Neuronal stem cell (in vitro differentiated cells): ENCODE measurements around the gene FOXF2.

ENCODE experiments used
- DNase-seq: peaks from one replicate; pipeline ENCODE4 v3.0.0-alpha.2; 2013; ENCODE audit warnings: low spot score
- H2AFZ ChIP-seq: one replicate; pipeline ENCODE4 v1.6.1; 2013; ENCODE audit warnings: mild to moderate bottlenecking, low read length, inconsistent platforms
- H2AK5ac ChIP-seq: 2 replicates; pipeline ENCODE4 v1.6.1; 2013; ENCODE audit warnings: low read depth, mild to moderate bottlenecking, inconsistent platforms, low read length, moderate library complexity, mixed read lengths
- H2BK120ac ChIP-seq: 2 replicates; pipeline ENCODE4 v1.6.1; 2013; ENCODE audit warnings: low read depth, mild to moderate bottlenecking, inconsistent platforms, low read length, moderate library complexity, mixed read lengths
- H2BK12ac ChIP-seq: one replicate; pipeline ENCODE4 v1.6.1; 2013; ENCODE audit warnings: low read length, inconsistent platforms
- H2BK15ac ChIP-seq: 2 replicates; pipeline ENCODE4 v1.6.1; 2013; ENCODE audit warnings: mild to moderate bottlenecking, low read length, inconsistent platforms, mixed read lengths
- H2BK5ac ChIP-seq: one replicate; pipeline ENCODE4 v1.6.1; 2013; ENCODE audit warnings: inconsistent platforms, mild to moderate bottlenecking, low read length, moderate library complexity
- H3K14ac ChIP-seq: one replicate; pipeline ENCODE4 v1.6.1; 2013; ENCODE audit warnings: low read length, inconsistent platforms
- H3K18ac ChIP-seq: 2 replicates; pipeline ENCODE4 v1.6.1; 2013; ENCODE audit warnings: low read length, inconsistent platforms
- H3K23ac ChIP-seq: 2 replicates; pipeline ENCODE4 v1.6.1; 2013; ENCODE audit warnings: low read depth, mild to moderate bottlenecking, mixed read lengths, low read length, inconsistent platforms; ENCODE audit not compliant: poor library complexity
- H3K27ac ChIP-seq: replicated peaks from 3 replicates; pipeline ENCODE4 v1.5.1; 2013; ENCODE audit warnings: low read length, inconsistent platforms
- H3K27me3 ChIP-seq, 3 experiments: 2 replicates each; pipeline ENCODE4 v1.6.1; 2013; ENCODE audit warnings: low read length in 3 of 3, mild to moderate bottlenecking in 2 of 3, inconsistent platforms in 1 of 3, low read depth in 1 of 3, mixed read lengths in 1 of 3, moderate library complexity in 1 of 3; ENCODE audit not compliant: control insufficient read depth in 3 of 3, insufficient read depth in 3 of 3
- H3K36me3 ChIP-seq, 2 donors: replicated peaks in 1 of 2; 2 replicates each; pipeline ENCODE4 v1.6.1; 2013; ENCODE audit warnings: low read length in 2 of 2; ENCODE audit not compliant: control insufficient read depth in 2 of 2, insufficient read depth in 2 of 2
- H3K4ac ChIP-seq: 2 replicates; pipeline ENCODE4 v1.6.1; 2013; ENCODE audit warnings: inconsistent platforms, mild to moderate bottlenecking, low read length, moderate library complexity
- H3K4me1 ChIP-seq, 2 donors: 1 replicate in 1 of 2; 2 replicates in 1 of 2; pipeline ENCODE4 v1.6.1; 2013; ENCODE audit warnings: low read length in 2 of 2, low read depth in 1 of 2; ENCODE audit not compliant: control insufficient read depth in 2 of 2, insufficient read depth in 1 of 2
- H3K4me2 ChIP-seq: one replicate; pipeline ENCODE4 v1.6.1; 2013; ENCODE audit warnings: mild to moderate bottlenecking, low read length, inconsistent platforms; ENCODE audit not compliant: insufficient read depth, poor library complexity, severe bottlenecking
- H3K4me3 ChIP-seq, 2 donors: 2 replicates each; pipeline ENCODE4 v1.5.1; 2013; ENCODE audit warnings: low read length in 2 of 2, mild to moderate bottlenecking in 2 of 2, inconsistent platforms in 1 of 2, moderate library complexity in 1 of 2
- H3K79me1 ChIP-seq: one replicate; pipeline ENCODE4 v1.6.1; 2013; ENCODE audit warnings: low read depth, mild to moderate bottlenecking, inconsistent platforms, low read length, moderate library complexity
- H3K9ac ChIP-seq: one replicate; pipeline ENCODE4 v1.6.1; 2013; ENCODE audit warnings: mild to moderate bottlenecking, low read depth, low read length, inconsistent platforms; ENCODE audit not compliant: poor library complexity
- H3K9me3 ChIP-seq, 2 donors: replicated peaks in 1 of 2; 2 replicates each; pipeline versions ENCODE3 to v1.6.1; 2013; ENCODE audit warnings: low read length in 2 of 2, mild to moderate bottlenecking in 2 of 2, inconsistent platforms in 1 of 2, low read depth in 1 of 2, mixed read lengths in 1 of 2, moderate library complexity in 1 of 2; ENCODE audit not compliant: control insufficient read depth in 2 of 2, insufficient read depth in 1 of 2
- H4K8ac ChIP-seq: one replicate; pipeline ENCODE4 v1.6.1; 2013; ENCODE audit warnings: low read depth, mild to moderate bottlenecking, inconsistent platforms, low read length, moderate library complexity
- H4K91ac ChIP-seq: one replicate; pipeline ENCODE4 v1.6.1; 2013; ENCODE audit warnings: low read length, low read depth, mild to moderate bottlenecking, inconsistent platforms; ENCODE audit not compliant: poor library complexity
- WGBS, 2 donors: extraction: QIAGEN DNeasy Blood & Tissue Kit; methylation state at CpG; one replicate each; pipeline ENCODE4 v1.1.7; 2013; ENCODE audit warnings: missing lambda C conversion rate in 2 of 2, mixed read lengths in 1 of 2; ENCODE audit not compliant: insufficient read length in 2 of 2, insufficient replicate concordance in 1 of 2; ENCODE audit errors: extremely low coverage in 2 of 2; 5-methylcytosine and 5-hydroxymethylcytosine counted together

The FOXF2 gene

DNA sequence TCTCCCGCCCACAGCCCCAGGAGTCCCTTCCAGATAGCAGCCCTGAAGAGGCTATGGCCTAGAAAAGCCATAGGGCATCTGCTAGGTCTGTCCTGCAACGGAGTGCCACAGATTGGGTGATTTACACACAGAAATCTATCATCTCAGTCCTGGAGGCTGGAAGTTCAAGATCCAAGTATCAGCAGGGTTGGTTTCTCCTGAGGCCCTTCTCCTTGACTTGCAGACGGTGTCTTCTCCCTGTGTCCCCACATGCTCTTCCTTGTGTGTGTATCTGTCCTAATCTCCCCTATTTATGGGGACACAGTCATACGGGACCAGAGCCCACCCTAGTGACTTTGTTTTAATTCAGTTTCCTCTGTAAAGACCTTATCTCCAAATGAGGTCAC is 15.3 kb downstream of the FOXF2 start:
- H3K4me3 ChIP-seq: no peak overlapping the region
- no peaks in the 10 kb centered on the region for H3K79me1 ChIP-seq
- no peak overlapping the region for H3K18ac ChIP-seq
- no peak overlapping the region for H4K8ac ChIP-seq
- H3K9ac ChIP-seq: no peak overlapping the region
- no peak for DNase-seq
- H3K4me2 ChIP-seq: no peak overlapping the region
- no peak overlapping the region for H2AK5ac ChIP-seq
- H3K27ac ChIP-seq: no peak overlapping the region
- H4K91ac ChIP-seq: no peak overlapping the region
- H3K27me3 ChIP-seq: no peaks in the 10 kb centered on the region
- H2BK5ac ChIP-seq: no peak overlapping the region
- WGBS, 2 donors: no CpG with 5 or more reads among the region's 4 CpGs
- H3K23ac ChIP-seq: no peak overlapping the region
- H3K36me3 ChIP-seq: no peaks in the 10 kb centered on the region
- H2AFZ ChIP-seq: no peak overlapping the region
- no peak overlapping the region for H2BK15ac ChIP-seq
- H3K4me1 ChIP-seq: peaks cover under 1 to 2% of the 10 kb centered on the region in 2 donors
- H3K9me3 ChIP-seq: no peaks in the 10 kb centered on the region
- H2BK12ac ChIP-seq: no peak overlapping the region
- no peak overlapping the region for H3K14ac ChIP-seq
- H2BK120ac ChIP-seq: no peak overlapping the region
- H3K4ac ChIP-seq: no peak overlapping the region

DNA sequence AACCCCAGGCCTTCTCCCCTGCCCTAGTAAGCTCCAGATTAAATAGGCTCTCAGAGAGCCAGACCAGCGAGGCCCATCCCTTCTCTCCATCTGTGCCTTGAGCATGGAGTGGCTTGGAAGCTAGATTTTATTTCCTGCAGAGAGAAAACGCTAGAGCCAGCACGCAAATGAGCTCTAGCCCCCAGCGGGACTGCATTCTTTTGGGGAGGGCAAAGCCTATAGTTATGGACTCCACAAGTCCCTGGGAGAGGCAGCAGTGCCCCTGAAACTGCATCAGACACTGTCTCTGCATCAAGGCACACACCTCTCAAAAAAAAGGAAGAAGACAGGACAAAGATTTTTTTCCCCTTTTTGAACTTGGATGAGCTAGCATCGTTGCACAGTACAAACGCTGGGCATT is 15.8 kb downstream of the FOXF2 start:
- no peak overlapping the region for H3K4me2 ChIP-seq
- H3K27me3 ChIP-seq: no peaks in the 10 kb centered on the region
- no peak overlapping the region for H4K8ac ChIP-seq
- no peak overlapping the region for H3K4ac ChIP-seq
- H2BK120ac ChIP-seq: no peak overlapping the region
- no peak for DNase-seq
- H4K91ac ChIP-seq: no peak overlapping the region
- H3K4me1 ChIP-seq: peaks cover 2 to 6% of the 10 kb centered on the region in 2 donors
- no peak overlapping the region for H3K9ac ChIP-seq
- no peaks in the 10 kb centered on the region for H3K9me3 ChIP-seq
- no peak overlapping the region for H3K18ac ChIP-seq
- no peak overlapping the region for H2BK5ac ChIP-seq
- no peak overlapping the region for H3K14ac ChIP-seq
- no peak overlapping the region for H2BK15ac ChIP-seq
- no CpG with 5 or more reads among the region's 6 CpGs for WGBS, 2 donors
- no peak overlapping the region for H3K4me3 ChIP-seq
- no peak overlapping the region for H3K27ac ChIP-seq
- no peaks in the 10 kb centered on the region for H3K79me1 ChIP-seq
- H2BK12ac ChIP-seq: no peak overlapping the region
- H3K36me3 ChIP-seq: no peaks in the 10 kb centered on the region
- H2AFZ ChIP-seq: no peak overlapping the region
- H2AK5ac ChIP-seq: no peak overlapping the region
- H3K23ac ChIP-seq: no peak overlapping the region

DNA sequence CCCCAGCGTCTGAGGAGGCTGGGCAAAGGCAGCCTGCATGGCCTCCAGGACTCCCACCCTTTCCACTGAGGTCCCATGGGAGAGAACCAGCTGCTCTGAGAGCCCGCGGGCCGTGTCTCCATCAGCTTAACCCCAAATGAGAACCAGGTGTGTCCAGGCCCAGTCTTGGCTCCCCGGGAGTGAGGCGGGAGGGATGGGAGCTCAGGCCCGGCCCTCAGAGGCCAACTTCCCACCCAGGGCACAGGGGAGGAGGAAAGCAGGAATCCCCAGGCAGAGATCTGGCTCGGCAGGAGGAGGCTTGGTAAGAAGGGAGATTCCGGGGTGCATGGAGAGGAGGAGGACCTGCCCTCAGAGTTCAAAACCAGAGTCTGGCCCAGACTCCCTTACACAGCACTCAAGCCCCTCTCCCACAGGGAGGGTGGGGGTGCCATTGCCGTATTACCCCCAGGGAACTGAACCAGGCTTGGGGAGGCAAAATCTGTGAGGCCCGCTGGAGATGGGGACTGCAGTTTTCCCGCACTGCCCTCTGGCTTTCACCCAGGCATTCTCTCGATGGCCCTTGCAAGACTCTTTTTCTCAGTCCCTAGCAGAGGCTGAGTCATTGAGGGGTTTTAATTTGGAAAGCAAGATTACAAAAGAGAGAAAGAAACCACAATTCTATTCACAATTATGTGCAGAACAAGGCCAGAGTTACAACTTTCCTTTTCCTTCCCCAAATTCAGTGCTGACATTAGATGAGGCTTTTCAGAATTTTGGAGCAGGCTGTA is 17.1 kb downstream of the FOXF2 start:
- Histone ChIP-seq H3K23ac (no peak overlapping the region), H2BK5ac (no peak overlapping the region), H3K79me1 (no peaks in the 10 kb centered on the region), H3K14ac (no peak overlapping the region), H2BK12ac (no peak overlapping the region), H3K4me1 (peaks cover 2 to 7% of the 10 kb centered on the region in 2 donors), H4K8ac (no peak overlapping the region), H3K27ac (no peak overlapping the region), H2AK5ac (no peak overlapping the region), H3K27me3 (no peaks in the 10 kb centered on the region), H4K91ac (no peak overlapping the region), H2BK120ac (no peak overlapping the region), H2BK15ac (no peak overlapping the region), H3K18ac (peak overlapping the region; percentile 48), H3K9me3 (no peaks in the 10 kb centered on the region), H3K4ac (no peak overlapping the region), H3K36me3 (no peaks in the 10 kb centered on the region), H3K4me2 (no peak overlapping the region), H3K4me3 (no peak overlapping the region), H2AFZ (no peak overlapping the region), H3K9ac (no peak overlapping the region)
- WGBS, 2 donors: no CpG with 5 or more reads among the region's 13 CpGs
- DNase-seq: no peak

DNA sequence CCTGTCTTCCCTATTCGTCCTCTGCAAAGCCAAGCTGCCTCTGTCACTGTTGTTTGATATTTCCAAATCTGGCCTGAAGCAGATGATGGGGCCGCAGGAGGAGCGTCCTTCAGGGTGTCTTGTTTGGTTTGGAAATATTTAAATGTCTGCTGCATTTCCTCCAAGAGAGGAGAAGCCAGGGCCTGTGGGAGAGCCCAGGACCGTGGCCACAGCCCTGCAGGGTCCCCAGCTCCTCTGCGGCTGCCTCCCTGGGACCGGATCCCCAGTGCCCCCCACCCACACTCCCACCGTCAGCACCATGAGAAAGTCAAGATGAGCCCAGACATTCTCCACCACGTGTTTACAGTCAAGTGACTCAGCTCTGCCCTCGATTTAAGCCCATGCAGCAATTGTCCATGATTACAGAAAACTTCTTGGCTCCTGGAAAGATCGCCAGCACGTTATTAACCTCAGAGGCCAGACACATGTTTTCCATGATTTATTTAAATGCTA is 18.2 kb downstream of the FOXF2 start:
- Histone ChIP-seq H3K18ac (no peak overlapping the region), H4K8ac (no peak overlapping the region), H2BK15ac (no peak overlapping the region), H3K27ac (no peak overlapping the region), H2AK5ac (no peak overlapping the region), H4K91ac (no peak overlapping the region), H3K23ac (no peak overlapping the region), H3K4me3 (no peak overlapping the region), H2BK120ac (no peak overlapping the region), H3K4me1 (peaks cover 2 to 7% of the 10 kb centered on the region in 2 donors), H2AFZ (no peak overlapping the region), H3K9ac (no peak overlapping the region), H2BK12ac (no peak overlapping the region), H3K79me1 (no peaks in the 10 kb centered on the region), H3K4ac (no peak overlapping the region), H3K27me3 (no peaks in the 10 kb centered on the region), H3K14ac (no peak overlapping the region), H3K4me2 (no peak overlapping the region), H3K9me3 (no peaks in the 10 kb centered on the region), H3K36me3 (no peaks in the 10 kb centered on the region), H2BK5ac (no peak overlapping the region)
- no peak for DNase-seq
- WGBS, 2 donors: no CpG with 5 or more reads among the region's 11 CpGs
